Natural killer cell (primary cell): ENCODE measurements around the gene CALR3. TPM values are rescaled to one million over a fixed set of nuclear protein-coding genes. Genes with fewer than 3 reads are reported as not detected.
"Not testable (repeated sequence)": the region's sequence is repeated elsewhere in the genome, so short reads cannot be mapped to it uniquely, and the experiment has no call there.

ENCODE experiments used
- ATAC-seq, 3 donors: fragments of 150-1000 bp in 2 of 3; fragments of 200-7000 bp in 1 of 3; cut with Tn5 transposase; 1 replicate in 1 of 3; 2 replicates in 2 of 3; pipeline ENCODE4 v1.10.0; 2021; ENCODE audit warnings: mild to moderate bottlenecking in 2 of 3, moderate library complexity in 2 of 3
- DNase-seq, 2 donors: peaks; one replicate each; pipeline versions ENCODE4 v3.0.0 to v3.0.0-alpha.2; 2013 to 2021; ENCODE audit warnings: mixed read lengths in 1 of 2
- H3K27ac ChIP-seq: one replicate; pipeline ENCODE4 v1.5.1; 2013; ENCODE audit warnings: mild to moderate bottlenecking, low read length
- H3K27me3 ChIP-seq: one replicate; pipeline ENCODE4 v1.6.1; 2013; ENCODE audit warnings: low read length; ENCODE audit not compliant: control insufficient read depth, insufficient read depth
- H3K36me3 ChIP-seq: one replicate; pipeline ENCODE4 v1.6.1; 2013; ENCODE audit warnings: low read length; ENCODE audit not compliant: control insufficient read depth, insufficient read depth
- H3K4me1 ChIP-seq: one replicate; pipeline ENCODE4 v1.6.1; 2013; ENCODE audit warnings: low read length; ENCODE audit not compliant: control insufficient read depth, insufficient read depth
- H3K4me3 ChIP-seq: one replicate; pipeline ENCODE4 v1.5.1; 2013; ENCODE audit warnings: low read length
- H3K9me3 ChIP-seq: one replicate; pipeline ENCODE4 v1.6.1; 2013; ENCODE audit warnings: low read length; ENCODE audit not compliant: control insufficient read depth, insufficient read depth
- H3K27ac Mint-ChIP-seq, 2 donors: one replicate each; pipeline ENCODE4 v1.8.0; 2022; ENCODE audit warnings: mild to moderate bottlenecking in 2 of 2, mixed read lengths in 2 of 2, moderate library complexity in 1 of 2
- H3K27me3 Mint-ChIP-seq, 2 donors: one replicate each; pipeline ENCODE4 v1.8.0; 2022; ENCODE audit warnings: low read depth in 2 of 2, mixed read lengths in 2 of 2
- H3K36me3 Mint-ChIP-seq: one replicate; pipeline ENCODE4 v1.8.0; 2022; ENCODE audit warnings: mixed read lengths
- H3K4me1 Mint-ChIP-seq, 2 donors: one replicate each; pipeline ENCODE4 v1.8.0; 2022; ENCODE audit warnings: mixed read lengths in 2 of 2
- H3K4me3 Mint-ChIP-seq: one replicate; pipeline ENCODE4 v1.8.0; 2022; ENCODE audit warnings: mild to moderate bottlenecking, moderate library complexity, mixed read lengths
- H3K9me3 Mint-ChIP-seq, 2 donors: one replicate each; pipeline ENCODE4 v1.8.0; 2022; ENCODE audit warnings: mixed read lengths in 2 of 2
- CTCF ChIP-seq: fragments of 200-600 bp; IDR thresholded peaks from one replicate; pipeline ENCODE4 v1.8.0; 2022; ENCODE audit warnings: antibody characterized with exemption
- WGBS: methylation state at CpG from one replicate; pipeline ENCODE4 v1.1.7; 2013; ENCODE audit warnings: missing lambda C conversion rate; ENCODE audit not compliant: insufficient coverage; 5-methylcytosine and 5-hydroxymethylcytosine counted together
- intact Hi-C: fragments of 100-400 bp; cut with micrococcal nuclease; formaldehyde crosslinking; loops from one replicate; pipeline ENCODE4 v1.14.2; 2022
- total RNA-seq, 4 donors: library from RNA; stranded (reverse); fragments of 120-200 nt in 1 of 4; gene quantifications; one replicate each; pipeline versions ENCODE4 v1.2.3 to v1.2.4, GENCODE V29; 2013 to 2022

CALR3 gene
- total RNA-seq, 3 donors from 2014 or later (not counting 1 experiment from before 2014, with no cell fraction given) = not detected

- no peaks in the 10 kb centered on the region for H3K36me3 ChIP-seq
- Mint-ChIP-seq H3K27me3 (no peaks in the 10 kb centered on the region), H3K4me3 (peak overlapping the region; percentile 81), H3K4me1 (peaks cover 27 to 30% of the 10 kb centered on the region in 2 donors), H3K9me3 (no peaks in the 10 kb centered on the region), H3K36me3 (no peaks in the 10 kb centered on the region), H3K27ac (no peak overlapping the region)
- no peak for DNase-seq
- WGBS = no CpG with 5 or more reads among the region's 2 CpGs
- H3K27me3 ChIP-seq = no peaks in the 10 kb centered on the region
- no peak overlapping the region for H3K4me3 ChIP-seq
- H3K27ac ChIP-seq = no peak overlapping the region
- H3K9me3 ChIP-seq = no peaks in the 10 kb centered on the region
- H3K4me1 ChIP-seq = peaks cover 29% of the 10 kb centered on the region
- no peak for ATAC-seq
- intact Hi-C loops = loop anchor here (1.0 kb wide), 1 partner anchor 37 kb away; no protein-coding TSS in a partner anchor
- no peak for TF ChIP-seq CTCF
Observed at GRCh38 chr19:16472992-16473391, 23.0 kb downstream of the CALR3 start.

GRCh38 chr19:16472559-16472899 is 23.4 kb downstream of the CALR3 start:
- peak overlapping the region; percentile 85 for H3K27ac ChIP-seq
- Mint-ChIP-seq H3K4me3 (peak overlapping the region; percentile 81), H3K27ac (peak overlapping the region; percentile 38 to 82), H3K4me1 (peaks cover 32 to 34% of the 10 kb centered on the region in 2 donors)
- peaks cover 31% of the 10 kb centered on the region for H3K4me1 ChIP-seq
- H3K36me3 ChIP-seq, DNase-seq, H3K9me3 Mint-ChIP-seq, ATAC-seq, H3K36me3 Mint-ChIP-seq, H3K27me3 ChIP-seq, H3K9me3 ChIP-seq, H3K27me3 Mint-ChIP-seq: not testable (repeated sequence)
- intact Hi-C loops = loop anchor here (1.0 kb wide), 1 partner anchor 36 kb away; no protein-coding TSS in a partner anchor
- peak overlapping the region; percentile 82 for H3K4me3 ChIP-seq
- 56% methylated on average over 1 of the region's 2 CpGs for WGBS

GRCh38 chr19:16470911-16471811 is 24.8 kb downstream of the CALR3 start:
- intact Hi-C loops = no loop called here
- H3K36me3 Mint-ChIP-seq = no peaks in the 10 kb centered on the region
- ATAC-seq (peak; percentile 6 to 28 (median 10)), DNase-seq (peak in 1 of 2 donors; percentile 53)
- H3K4me3 ChIP-seq = peak overlapping the region; percentile 62
- H3K9me3 Mint-ChIP-seq = no peaks in the 10 kb centered on the region
- no peaks in the 10 kb centered on the region for H3K27me3 ChIP-seq
- peak overlapping the region; percentile 86 for H3K4me3 Mint-ChIP-seq
- peaks cover 31% of the 10 kb centered on the region for H3K4me1 ChIP-seq
- H3K27ac Mint-ChIP-seq = peak overlapping the region; percentile 58 to 82
- no peaks in the 10 kb centered on the region for H3K27me3 Mint-ChIP-seq
- no peak overlapping the region for H3K27ac ChIP-seq
- no peak for TF ChIP-seq CTCF
- peaks cover 42 to 45% of the 10 kb centered on the region in 2 donors for H3K4me1 Mint-ChIP-seq
- WGBS = 1% methylated on average over 67 of the region's 67 CpGs
- no peaks in the 10 kb centered on the region for H3K9me3 ChIP-seq
- H3K36me3 ChIP-seq = no peaks in the 10 kb centered on the region

- intact Hi-C loops = no loop called here
- H3K4me3 ChIP-seq = no peak overlapping the region
- DNase-seq (no peak), ATAC-seq (no peak)
- no peak overlapping the region for H3K27ac ChIP-seq
- H3K36me3 ChIP-seq = no peaks in the 10 kb centered on the region
- TF ChIP-seq CTCF = no peak
- H3K4me1 ChIP-seq = peaks cover 31% of the 10 kb centered on the region
- peaks cover 43 to 48% of the 10 kb centered on the region in 2 donors for H3K4me1 Mint-ChIP-seq
- peak overlapping the region; percentile 86 for H3K4me3 Mint-ChIP-seq
- no peaks in the 10 kb centered on the region for H3K36me3 Mint-ChIP-seq
- no peaks in the 10 kb centered on the region for H3K27me3 ChIP-seq
- peak overlapping the region; percentile 58 to 82 for H3K27ac Mint-ChIP-seq
- H3K27me3 Mint-ChIP-seq = no peaks in the 10 kb centered on the region
- H3K9me3 Mint-ChIP-seq = no peaks in the 10 kb centered on the region
- 83% methylated on average over 7 of the region's 7 CpGs for WGBS
- no peaks in the 10 kb centered on the region for H3K9me3 ChIP-seq
Observed at GRCh38 chr19:16470541-16470910, 25.4 kb downstream of the CALR3 start.
